OCI-LY7 (cell line): Measurements from ENCODE around the gene SNCA. TPM values are rescaled to one million over a fixed set of nuclear protein-coding genes. Genes with fewer than 3 reads are reported as not detected.

ENCODE experiments used
- BruUV-seq: library from RNA; stranded (reverse); fragments of 400-500 nt; replicated peaks from 2 replicates; lab custom pipeline; 2021; lab: Mats Ljungman, UMichigan
- CTCF ChIA-PET: fragments of 300-600 bp; sonication (Branson Sonifier 250); formaldehyde crosslinking; loops from one replicate; lab custom pipeline; 2022; ENCODE audit warnings: antibody characterized with exemption; ENCODE audit not compliant: unreplicated experiment; lab: Charles Lee
- POLR2A ChIA-PET: fragments of 300-600 bp; sonication (Branson Sonifier 250); formaldehyde crosslinking; loops from one replicate; lab custom pipeline; 2022; ENCODE audit warnings: antibody characterized with exemption; lab: Charles Lee
- DNase-seq: peaks from one replicate; pipeline ENCODE4 v3.0.0-alpha.2; 2015; ENCODE audit warnings: low spot score
- H2AFZ ChIP-seq: fragments of 200-600 bp; sonication (generic), shearing (Covaris generic); 2 replicates; pipeline ENCODE4 v1.6.1; 2014; ENCODE audit warnings: mild to moderate bottlenecking, antibody characterized with exemption, low read length, moderate library complexity
- H3K27ac ChIP-seq: fragments of 200-600 bp; sonication (generic); 2 replicates; pipeline ENCODE4 v1.5.1; 2014; ENCODE audit warnings: mixed run types, low read depth, mild to moderate bottlenecking, moderate library complexity, low read length, inconsistent platforms; ENCODE audit not compliant: poor library complexity, severe bottlenecking
- H3K36me3 ChIP-seq: fragments of 200-600 bp; sonication (generic); 2 replicates; pipeline ENCODE4 v1.6.1; 2014; ENCODE audit warnings: mild to moderate bottlenecking, antibody characterized with exemption, low read length, moderate library complexity, mixed read lengths; ENCODE audit not compliant: insufficient read depth
- H3K4me1 ChIP-seq: fragments of 200-600 bp; sonication (generic); 2 replicates; pipeline ENCODE4 v1.5.1; 2014; ENCODE audit warnings: mild to moderate bottlenecking, low read length; ENCODE audit not compliant: insufficient read depth, poor library complexity, severe bottlenecking
- H3K4me2 ChIP-seq: fragments of 200-600 bp; sonication (generic); 2 replicates; pipeline ENCODE4 v1.6.1; 2014; ENCODE audit warnings: mild to moderate bottlenecking, low read length
- H3K4me3 ChIP-seq: fragments of 200-600 bp; sonication (generic); 2 replicates; pipeline ENCODE4 v1.5.1; 2014; ENCODE audit warnings: mild to moderate bottlenecking, low read depth, low read length; ENCODE audit not compliant: poor library complexity, severe bottlenecking
- H3K79me2 ChIP-seq: fragments of 200-600 bp; sonication (generic); 2 replicates; pipeline ENCODE4 v1.6.1; 2016; ENCODE audit warnings: low read depth, mild to moderate bottlenecking, low read length, moderate library complexity, mixed read lengths; ENCODE audit not compliant: insufficient read depth
- H3K9me2 ChIP-seq: fragments of 200-600 bp; sonication (generic); 2 replicates; pipeline ENCODE4 v1.6.1; 2016; ENCODE audit warnings: mild to moderate bottlenecking, low read length, mixed read lengths; ENCODE audit not compliant: insufficient read depth
- H3K9me3 ChIP-seq: fragments of 200-600 bp; sonication (generic); 2 replicates; pipeline ENCODE4 v1.6.1; 2014; ENCODE audit warnings: mild to moderate bottlenecking, mixed run types, low read length, mixed read lengths
- H4K20me1 ChIP-seq: fragments of 200-600 bp; sonication (generic); 2 replicates; pipeline ENCODE4 v1.6.1; 2014; ENCODE audit warnings: mild to moderate bottlenecking, antibody characterized with exemption, low read length, moderate library complexity, mixed read lengths; ENCODE audit not compliant: insufficient read depth
- CTCF ChIP-seq: fragments of 200-600 bp; sonication (generic); conservative IDR thresholded peaks from 2 replicates; pipeline ENCODE4 v1.5.1; 2014; ENCODE audit warnings: mild to moderate bottlenecking, antibody characterized with exemption, low read length, moderate library complexity, mixed read lengths
- EZH2phosphoT487 ChIP-seq: fragments of 200-600 bp; sonication (generic); IDR thresholded peaks from 2 replicates; pipeline ENCODE4 v1.6.1; 2018; ENCODE audit warnings: low read depth, borderline replicate concordance, mild to moderate bottlenecking, mixed run types, antibody characterized with exemption, low read length, moderate library complexity, mixed read lengths
- intact Hi-C: fragments of 100-400 bp; cut with micrococcal nuclease; formaldehyde crosslinking; loops from one replicate; pipeline ENCODE4 v1.10.0; 2022; ENCODE audit not compliant: unreplicated experiment
- total RNA-seq, 2 experiments: library from RNA; depleted of rRNA in 1 of 2; stranded (reverse); fragments of >200 nt in 1 of 2; shearing (Covaris generic) in 1 of 2; gene quantifications; 2 replicates each; pipeline ENCODE4 v1.2.3, GENCODE V29; 2014 to 2022

Gene SNCA
- total RNA-seq, 2 experiments from 2014 or later = not detected

- Histone ChIP-seq H4K20me1 (no peaks in the 10 kb centered on the region), H3K9me2 (no peaks in the 10 kb centered on the region), H3K9me3 (no peaks in the 10 kb centered on the region), H2AFZ (no peak overlapping the region), H3K27ac (no peak overlapping the region), H3K4me2 (no peak overlapping the region), H3K79me2 (no peaks in the 10 kb centered on the region), H3K4me1 (no peaks in the 10 kb centered on the region), H3K4me3 (no peak overlapping the region), H3K36me3 (no peaks in the 10 kb centered on the region)
- no peak for TF ChIP-seq EZH2phosphoT487
- TF ChIP-seq CTCF = no peak
- no peak for DNase-seq
- intact Hi-C loops = no loop called here
- no TSS peak for BruUV-seq
- ChIA-PET CTCF (no interaction called here), POLR2A (no interaction called here)
These were observed 112.2 kb downstream of the SNCA start for GRCh38 chr4:89724716-89725115.

- POLR2A ChIA-PET = no interaction called here
These were observed 113.9 kb downstream of the SNCA start for GRCh38 chr4:89723096-89723495.

GRCh38 chr4:89722517-89722916, 114.4 kb downstream of the SNCA start:
- intact Hi-C loops = no loop called here
- no peak for DNase-seq

More at GRCh38 chr4:89723096-89723495, 113.9 kb downstream of the SNCA start:
- no TSS peak for BruUV-seq
- Histone ChIP-seq H4K20me1 (no peaks in the 10 kb centered on the region), H3K79me2 (no peaks in the 10 kb centered on the region), H3K27ac (no peak overlapping the region), H3K4me2 (no peak overlapping the region), H3K4me1 (no peaks in the 10 kb centered on the region), H2AFZ (no peak overlapping the region), H3K36me3 (no peaks in the 10 kb centered on the region), H3K9me2 (no peaks in the 10 kb centered on the region), H3K4me3 (no peak overlapping the region), H3K9me3 (no peaks in the 10 kb centered on the region)
- TF ChIP-seq EZH2phosphoT487 (no peak), CTCF (no peak)
- CTCF ChIA-PET = no interaction called here
- DNase-seq = no peak
- intact Hi-C loops = no loop called here

More at GRCh38 chr4:89722517-89722916, 114.4 kb downstream of the SNCA start:
- H3K36me3 ChIP-seq = no peaks in the 10 kb centered on the region
- no peaks in the 10 kb centered on the region for H3K4me1 ChIP-seq
- H3K4me3 ChIP-seq = no peak overlapping the region
- ChIA-PET CTCF (no interaction called here), POLR2A (no interaction called here)
- no peak overlapping the region for H3K4me2 ChIP-seq
- no peaks in the 10 kb centered on the region for H3K79me2 ChIP-seq
- H3K9me2 ChIP-seq = no peaks in the 10 kb centered on the region
- no peaks in the 10 kb centered on the region for H3K9me3 ChIP-seq
- no peaks in the 10 kb centered on the region for H4K20me1 ChIP-seq
- TF ChIP-seq EZH2phosphoT487 (no peak), CTCF (no peak)
- no TSS peak for BruUV-seq
- H2AFZ ChIP-seq = no peak overlapping the region
- no peak overlapping the region for H3K27ac ChIP-seq
